Stimulated activated CD8-positive, alpha-beta memory T cell treated with anti-CD3 and anti-CD28 coated beads, Interleukin-15, amount 100 ng/mL, for 24 hours (primary cell): Measurements from ENCODE around the gene ALDH3B1.

ENCODE experiments used
- DNase-seq: peaks from one replicate; pipeline ENCODE4 v3.0.0-alpha.2; 2020; ENCODE audit warnings: low read depth

The ALDH3B1 gene

DNA sequence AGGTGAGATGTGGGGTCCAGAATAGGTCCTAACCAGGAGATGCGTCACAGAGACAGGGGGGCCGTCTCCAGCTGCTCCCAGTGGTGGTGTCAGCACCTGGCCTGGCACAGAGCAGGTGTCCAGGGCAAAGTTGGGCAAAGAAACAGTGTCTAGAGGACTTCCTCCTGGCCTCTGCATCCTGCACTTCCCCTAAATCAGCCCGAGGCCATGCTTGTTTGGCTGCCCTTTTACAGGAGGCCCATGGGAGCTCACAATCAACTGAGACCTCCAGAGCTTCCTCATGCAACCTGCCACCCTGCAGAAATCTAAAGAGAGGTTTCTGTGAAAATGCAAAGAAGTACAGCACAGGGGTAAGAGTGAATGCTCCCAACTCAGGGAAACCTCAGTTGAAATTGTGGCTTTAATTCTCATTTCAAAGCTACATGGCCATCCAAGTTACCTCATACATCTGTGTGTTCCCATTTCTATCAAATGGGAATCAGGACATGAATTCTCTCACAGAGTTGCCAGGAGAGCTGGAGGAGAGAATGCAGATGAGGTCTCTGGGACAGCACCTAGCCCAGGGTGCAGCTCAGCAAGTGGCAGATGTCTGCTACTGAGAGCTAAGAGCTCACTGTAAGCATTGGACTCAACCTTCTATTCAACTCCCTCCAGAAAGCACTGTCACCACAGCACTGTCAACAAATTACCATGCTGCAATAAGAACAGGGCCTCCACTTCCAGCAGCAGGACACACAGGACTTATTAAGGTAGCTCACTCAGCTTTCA lies 61.3 kb downstream of the ALDH3B1 start:
- no peak for DNase-seq

DNA sequence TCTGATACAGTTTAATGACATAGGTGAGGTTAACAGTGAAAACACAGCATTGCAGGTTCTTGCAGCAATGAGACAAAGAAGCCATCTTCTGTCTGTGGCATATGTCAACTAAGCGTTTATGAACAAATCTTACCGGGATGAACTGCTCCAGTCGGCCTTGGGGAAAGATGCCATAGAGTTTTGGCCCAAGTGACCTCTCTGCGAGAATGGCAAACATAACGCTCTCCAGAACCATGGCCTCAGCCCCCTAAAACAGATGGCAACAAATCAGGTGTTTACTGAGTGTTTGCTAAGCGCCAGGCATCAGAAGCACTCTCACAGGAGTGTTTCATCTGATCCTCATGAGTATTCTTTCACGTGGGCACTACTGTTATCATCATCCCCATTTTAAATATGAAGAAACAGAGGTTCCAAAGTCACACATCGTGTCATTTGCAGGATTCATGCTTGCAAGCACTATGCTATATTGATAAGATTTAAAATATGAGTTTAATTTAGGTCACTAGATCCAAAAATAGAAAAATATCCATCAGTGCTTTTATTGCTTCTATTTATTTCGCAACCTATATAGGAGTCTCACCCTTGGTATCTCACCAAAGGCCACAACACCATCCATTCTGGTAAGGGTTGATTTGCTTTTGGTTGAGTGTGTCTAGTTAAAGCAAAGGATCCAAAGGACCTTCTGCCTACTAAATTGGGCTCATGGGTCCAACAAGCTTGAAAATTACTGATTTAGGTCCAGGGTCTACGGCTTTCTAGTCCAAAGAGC lies 64.6 kb downstream of the ALDH3B1 start:
- DNase-seq, result no peak

DNA sequence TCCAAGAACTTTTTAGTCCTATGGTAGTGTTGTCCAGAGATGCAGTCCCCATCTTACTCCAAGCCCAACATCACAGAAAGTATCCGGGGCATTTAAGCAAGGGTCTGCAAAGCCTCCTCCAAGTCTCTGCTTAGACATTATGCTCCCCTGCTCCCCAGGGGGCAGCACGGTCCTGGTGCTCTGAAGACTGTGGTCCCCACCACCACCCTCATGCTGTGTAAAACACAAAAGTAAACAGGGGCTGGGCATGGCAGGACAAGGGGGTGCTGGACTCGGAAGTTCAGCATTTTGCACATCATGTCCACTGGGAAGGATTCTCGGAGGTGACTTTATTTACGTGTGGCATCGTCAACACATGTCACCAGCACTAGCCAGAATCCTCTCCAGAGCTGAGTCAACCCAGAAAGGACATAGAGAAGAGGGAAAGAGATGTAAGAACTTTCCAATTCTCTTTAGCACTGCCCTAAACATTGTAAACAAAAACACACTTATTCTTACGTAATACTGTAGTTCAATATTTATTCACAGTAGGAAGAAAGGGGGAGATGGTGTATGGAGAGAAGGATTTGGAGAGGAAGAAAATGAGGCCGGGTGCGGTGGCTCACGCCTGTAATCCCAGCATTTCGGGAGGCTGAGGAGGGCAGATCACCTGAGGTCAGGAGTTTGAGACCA lies 66.4 kb downstream of the ALDH3B1 start:
- no peak for DNase-seq

DNA sequence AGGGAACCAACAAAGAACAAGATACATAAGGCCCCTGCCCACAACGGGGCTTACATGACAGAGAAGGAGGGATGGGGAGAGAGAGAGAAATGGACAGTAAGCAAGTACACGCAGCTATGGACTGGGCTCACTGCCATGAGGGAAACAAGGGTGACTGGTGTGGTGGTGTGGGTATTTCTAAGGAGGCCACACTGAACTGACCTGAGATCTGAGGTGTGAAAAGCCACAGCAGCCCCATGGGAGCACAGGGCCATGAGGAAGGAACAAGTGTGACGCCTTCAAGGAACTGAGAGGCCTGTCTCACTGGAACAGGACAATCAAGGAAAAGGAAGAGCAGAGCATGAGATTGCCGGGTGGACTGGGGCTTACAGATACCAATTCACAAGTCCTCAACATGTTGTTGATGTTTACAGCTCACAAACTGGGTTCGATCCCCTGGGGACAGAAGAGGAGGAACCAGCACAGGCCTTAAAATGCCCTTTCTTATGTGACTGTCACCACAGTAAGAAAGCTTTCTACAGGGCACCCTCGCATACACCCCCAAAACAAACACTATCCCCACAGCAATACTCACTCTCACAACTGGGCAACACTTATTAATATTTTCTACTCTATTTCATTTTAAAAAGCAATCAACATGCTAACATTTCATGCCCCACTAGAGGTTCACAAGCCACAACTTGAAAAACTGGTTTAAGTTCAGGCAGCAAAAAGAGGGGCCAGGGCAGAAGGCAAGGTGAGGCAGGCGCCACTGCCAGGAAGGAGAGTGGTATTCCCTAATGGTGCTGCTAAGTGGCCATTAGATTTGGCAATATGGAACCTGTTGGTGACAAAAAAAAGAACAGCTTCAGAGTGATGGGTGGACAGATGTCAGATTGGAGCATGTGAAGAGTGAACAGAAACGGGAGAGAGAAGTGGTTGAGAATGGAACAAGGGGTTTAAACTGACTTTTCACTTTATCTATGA lies 67.8 kb downstream of the ALDH3B1 start:
- no peak for DNase-seq
